Heart left ventricle (tissue), 13 donors: ENCODE measurements around the gene RBAK.

ENCODE experiments used
- POLR2A ChIP-seq, 2 donors: fragments of 450-650 bp; IDR thresholded peaks; one replicate each; pipeline ENCODE4 v1.6.1; 2017; ENCODE audit warnings: antibody characterized with exemption in 2 of 2, mild to moderate bottlenecking in 2 of 2, moderate library complexity in 2 of 2
- TF ChIP-seq, protein P1 (sequence below), 12 donors: fragments of 200-600 bp; sonication (generic) in 4 of 12; IDR thresholded peaks; one replicate each; pipeline versions ENCODE4 v1.5.0 to v1.8.0; 2018 to 2022; ENCODE audit warnings: antibody characterized with exemption in 12 of 12, mild to moderate bottlenecking in 5 of 12
- donor health status: ischemic (EF 13 %, LVEDD 7.1; RV severe dilation, severe dysfunction).
- donor health status: DM: no; HTN: yes; CAD: no.
- donor health status: DM: no; HTN: no; CAD: no.
- donor health status: ischemic (EF 25% LVEDD 6.9; RV normal size, moderate dysfunction).
- donor health status: ischemic (EF 25% LVEDD 5.7; RV mildly dilated, moderate dysfunction).
- donor health status: ischemic (EF 35%, LVEDD 5.7; RV mildly dilated, moderate dysfunction).
- donor health status: nonischemic (EF 11% LVEDD 7.7; RV severe dilation, severe dysfunction).
- donor health status: DM: yes; HTN: yes; CAD: no.
- donor health status: PGD.
- donor health status: ischemic (EF 29% LVEDD 5.4; RV normal size, mild dysfunction).
- donor health status: nonischemic (EF 23%, LVEDD 6.1; RV moderate dilation, normal function).

- no peak for TF ChIP-seq POLR2A (IDR thresholded peaks at IDR 0.05)
- TF ChIP-seq, protein P1, sequence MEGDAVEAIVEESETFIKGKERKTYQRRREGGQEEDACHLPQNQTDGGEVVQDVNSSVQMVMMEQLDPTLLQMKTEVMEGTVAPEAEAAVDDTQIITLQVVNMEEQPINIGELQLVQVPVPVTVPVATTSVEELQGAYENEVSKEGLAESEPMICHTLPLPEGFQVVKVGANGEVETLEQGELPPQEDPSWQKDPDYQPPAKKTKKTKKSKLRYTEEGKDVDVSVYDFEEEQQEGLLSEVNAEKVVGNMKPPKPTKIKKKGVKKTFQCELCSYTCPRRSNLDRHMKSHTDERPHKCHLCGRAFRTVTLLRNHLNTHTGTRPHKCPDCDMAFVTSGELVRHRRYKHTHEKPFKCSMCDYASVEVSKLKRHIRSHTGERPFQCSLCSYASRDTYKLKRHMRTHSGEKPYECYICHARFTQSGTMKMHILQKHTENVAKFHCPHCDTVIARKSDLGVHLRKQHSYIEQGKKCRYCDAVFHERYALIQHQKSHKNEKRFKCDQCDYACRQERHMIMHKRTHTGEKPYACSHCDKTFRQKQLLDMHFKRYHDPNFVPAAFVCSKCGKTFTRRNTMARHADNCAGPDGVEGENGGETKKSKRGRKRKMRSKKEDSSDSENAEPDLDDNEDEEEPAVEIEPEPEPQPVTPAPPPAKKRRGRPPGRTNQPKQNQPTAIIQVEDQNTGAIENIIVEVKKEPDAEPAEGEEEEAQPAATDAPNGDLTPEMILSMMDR (IDR thresholded peaks at IDR 0.05) = no peak
Observed at GRCh38 chr7:5068521-5068920, 22.9 kb downstream of the RBAK start.
